GM12878 (cell line): Measurements from ENCODE around the gene PREX1. TPM values are rescaled to one million over a fixed set of nuclear protein-coding genes. Genes with fewer than 3 reads are reported as not detected.

Experiments
- ATAC-seq: fragments of 200-7000 bp; cut with Tn5 transposase; 3 replicates; pipeline ENCODE4 v1.9.1; 2020; ENCODE audit warnings: mild to moderate bottlenecking, moderate library complexity
- BruUV-seq: library from RNA; stranded (reverse); fragments of 400-500 nt; replicated peaks from 2 replicates; lab custom pipeline; 2021; lab: Mats Ljungman, UMichigan
- CTCF ChIA-PET: fragments of 300-600 bp; sonication (Branson Sonifier 250); formaldehyde crosslinking; extraction: SDS; loops from one replicate; lab custom pipeline; 2021; ENCODE audit warnings: inconsistent platforms; lab: Yijun Ruan, JAX
- POLR2A ChIA-PET: fragments of 350-600 bp; formaldehyde crosslinking; extraction: SDS; loops from one replicate; lab custom pipeline; 2021; ENCODE audit warnings: inconsistent platforms; lab: Charles Lee
- RAD21 ChIA-PET: fragments of 300-600 bp; sonication (Branson Sonifier 250); formaldehyde crosslinking; loops from one replicate; lab custom pipeline; 2023; ENCODE audit warnings: antibody characterized with exemption; ENCODE audit not compliant: unreplicated experiment; lab: Charles Lee
- SMC1A ChIA-PET: fragments of 300-600 bp; sonication (Branson Sonifier 250); formaldehyde crosslinking; loops from one replicate; lab custom pipeline; 2023; ENCODE audit not compliant: unreplicated experiment, uncharacterized antibody; lab: Charles Lee
- DNase-seq: peaks from one replicate; pipeline ENCODE4 v3.0.0-alpha.2; 2011; ENCODE audit warnings: low read depth, low spot score
- FAIRE-seq: peaks from 3 replicates; lab custom pipeline; 2011; peaks lifted over from hg19 to GRCh38; lab: Jason Lieb, UNC
- H2AFZ ChIP-seq: 2 replicates; pipeline ENCODE4 v1.6.0; 2011; ENCODE audit warnings: low read depth, low read length, control low read depth; ENCODE audit not compliant: control insufficient read depth
- H3K27ac ChIP-seq: 2 replicates; pipeline ENCODE4 v1.5.1; 2011; ENCODE audit warnings: control low read depth; ENCODE audit not compliant: control insufficient read depth, insufficient read depth
- H3K27me3 ChIP-seq, 2 experiments: replicated peaks in 1 of 2; 2 replicates each; pipeline versions ENCODE4 v1.6.0 to v1.6.1; 2011; ENCODE audit warnings: low read length in 1 of 2; ENCODE audit not compliant: control insufficient read depth in 2 of 2, insufficient read depth in 2 of 2
- H3K36me3 ChIP-seq, 2 experiments: 2 replicates each; pipeline ENCODE4 v1.5.1; 2011; ENCODE audit warnings: low read length in 1 of 2; ENCODE audit not compliant: control insufficient read depth in 2 of 2, insufficient read depth in 2 of 2
- H3K4me1 ChIP-seq: 2 replicates; pipeline ENCODE4 v1.6.1; 2011; ENCODE audit warnings: mild to moderate bottlenecking, low read length, moderate library complexity, mixed read lengths; ENCODE audit not compliant: control insufficient read depth, insufficient read depth
- H3K4me2 ChIP-seq: 2 replicates; pipeline ENCODE4 v1.6.0; 2011; ENCODE audit warnings: control low read depth; ENCODE audit not compliant: control insufficient read depth, insufficient read depth
- H3K4me3 ChIP-seq: fragments of 200-600 bp; sonication (generic); 2 replicates; pipeline ENCODE4 v1.5.1; 2016
- H3K79me2 ChIP-seq: 2 replicates; pipeline ENCODE4 v1.6.0; 2011; ENCODE audit warnings: low read length; ENCODE audit not compliant: control insufficient read depth, insufficient read depth
- H3K9ac ChIP-seq: 2 replicates; pipeline ENCODE4 v1.8.0; 2011; ENCODE audit warnings: low read length, control low read depth, mixed read lengths; ENCODE audit not compliant: control insufficient read depth, insufficient read depth
- H3K9me3 ChIP-seq: replicated peaks from 3 replicates; pipeline ENCODE4 v1.5.1; 2011; ENCODE audit warnings: mild to moderate bottlenecking, low read length; ENCODE audit not compliant: control insufficient read depth, insufficient read depth
- H4K20me1 ChIP-seq: 2 replicates; pipeline ENCODE4 v1.6.0; 2011; ENCODE audit not compliant: control insufficient read depth, insufficient read depth
- EP300 ChIP-seq, 2 experiments: fragments of 150-350 bp in 1 of 2; IDR thresholded peaks; 2 replicates each; pipeline ENCODE4 v1.6.1; 2011 to 2012; ENCODE audit warnings: low read depth in 2 of 2, low read length in 2 of 2, borderline replicate concordance in 1 of 2, improper control_type of control experiment in 1 of 2, inconsistent platforms in 1 of 2; ENCODE audit not compliant: control insufficient read depth in 1 of 2
- MXI1 ChIP-seq: fragments of 150-350 bp; IDR thresholded peaks from 2 replicates; pipeline ENCODE4 v1.6.1; 2011; ENCODE audit warnings: low read depth, mild to moderate bottlenecking, inconsistent platforms, low read length, improper control_type of control experiment
- MYC ChIP-seq: IDR thresholded peaks from 2 replicates; pipeline ENCODE4 v1.6.1; 2011; ENCODE audit warnings: mild to moderate bottlenecking, low read length, moderate library complexity, inconsistent platforms; ENCODE audit not compliant: insufficient read depth, insufficient replicate concordance, insufficient read length, severe bottlenecking
- NFIC ChIP-seq: IDR thresholded peaks from 2 replicates; pipeline ENCODE4 v1.6.1; 2012; ENCODE audit warnings: low read depth, mild to moderate bottlenecking, inconsistent platforms, low read length, moderate library complexity
- SMAD5 ChIP-seq: IDR thresholded peaks from 2 replicates; pipeline ENCODE4 v1.6.1; 2016; ENCODE audit warnings: antibody characterized with exemption, low read depth
- YBX1 ChIP-seq: fragments of 450-650 bp; IDR thresholded peaks from 2 replicates; pipeline ENCODE4 v1.6.1; 2016; ENCODE audit warnings: antibody characterized with exemption
- YY1 ChIP-seq: IDR thresholded peaks from 2 replicates; pipeline ENCODE4 v1.6.1; 2011; ENCODE audit warnings: low read depth, mild to moderate bottlenecking, low read length
- WGBS: methylation state at CpG from one replicate; pipeline ENCODE4 v1.1.6; 2016; ENCODE audit warnings: low lambda C conversion rate; ENCODE audit not compliant: insufficient replicate concordance, insufficient coverage; ENCODE audit errors: missing lambda C conversion rate; 5-methylcytosine and 5-hydroxymethylcytosine counted together
- in situ Hi-C: fragments of 300-500 bp; cut with MboI; formaldehyde crosslinking; loops from 9 replicates; pipeline ENCODE4 v1.14.3; 2018; ENCODE audit warnings: mixed read lengths
- intact Hi-C: fragments of 100-400 bp; cut with micrococcal nuclease; formaldehyde crosslinking; loops from one replicate; pipeline ENCODE4 v1.14.2; 2022; ENCODE audit not compliant: unreplicated experiment
- polyA plus RNA-seq, 11 experiments: library from polyadenylated mRNA; depleted of rRNA in 4 of 11; unstranded in 6 of 11; stranded (reverse) in 5 of 11; fragments of >200 nt; fragmentation: Nextera tagmentation in 4 of 11; fragmentation: Illumina TruSeq in 1 of 11; extraction: Ambion mirVana in 4 of 11; extraction: Trizol in 1 of 11; gene quantifications; 1 replicate in 1 of 11; 2 replicates in 10 of 11; pipeline versions ENCODE4 v1.2.1 to v1.2.3, GENCODE V29; 2011 to 2016; ENCODE audit warnings: inconsistent platforms in 2 of 11, missing spikeins in 2 of 11, low read depth in 1 of 11
- total RNA-seq, 4 experiments: library from RNA; depleted of rRNA in 3 of 4; stranded (reverse); fragments of >200 nt in 3 of 4; fragmentation: Illumina TruSeq in 1 of 4; extraction: Trizol in 1 of 4; gene quantifications; 2 replicates each; pipeline versions ENCODE4 v1.2.1 to v1.2.3, GENCODE V29; 2013 to 2021

Gene PREX1
- total and polyA plus RNA-seq, 10 of the 15 experiments (the other 5 are each of a cell fraction or from before 2014, with no cell fraction given), result 2.6 to 114 (median 38.9) TPM

GRCh38 chr20:48793776-48794175 is 34.0 kb downstream of the PREX1 start:
- ChIA-PET RAD21 (interaction anchor here (1.0 kb wide), 1 partner anchor 42 kb away, joined by 3 read pairs; no protein-coding TSS in a partner anchor), CTCF (interaction anchor here (1.3 kb wide), 1 partner anchor 136 kb away, joined by 7 read pairs; no protein-coding TSS in a partner anchor), SMC1A (interaction anchor here (1.1 to 1.7 kb wide), 2 partner anchors 9 to 32 kb away, joined by 3 to 6 read pairs; no protein-coding TSS in a partner anchor), POLR2A (no interaction called here)
- TF ChIP-seq NFIC (no peak), YBX1 (no peak), MXI1 (no peak), YY1 (no peak), EP300 (IDR thresholded peaks at IDR 0.05; ENCODE audit: borderline replicate concordance in 1 of 2, control insufficient read depth in 1 of 2, low read depth in 2 of 2, low read length in 2 of 2) (no peak), SMAD5 (no peak), MYC (no peak)
- 34% methylated on average over 3 of the region's 3 CpGs for WGBS
- Histone ChIP-seq H2AFZ (no peak overlapping the region), H3K4me1 (peaks cover 52% of the 10 kb centered on the region), H4K20me1 (no peaks in the 10 kb centered on the region; the same call in 1 of the 2 replicates), H3K36me3 (peaks cover 0 to 5% of the 10 kb centered on the region in 2 experiments; a peak in 3 of 4 replicates), H3K4me2 (no peak overlapping the region), H3K9ac (no peak overlapping the region), H3K79me2 (peaks cover 93% of the 10 kb centered on the region), H3K27ac (no peak overlapping the region), H3K27me3 (no peaks in the 10 kb centered on the region), H3K4me3 (no peak overlapping the region), H3K9me3 (no peaks in the 10 kb centered on the region)
- intact Hi-C loops, result no loop called here
- in situ Hi-C loops, result no loop called here
- no TSS peak for BruUV-seq
- DNase-seq (no peak), FAIRE-seq (no peak), ATAC-seq (no peak)
